HEK293 (cell line): ENCODE data around the gene MKX.

Experiments
- CTCF ChIA-PET: fragments of 350-600 bp; formaldehyde crosslinking; extraction: SDS; loops from one replicate; lab custom pipeline; 2021; ENCODE audit warnings: antibody characterized with exemption; lab: Yijun Ruan, JAX
- POLR2A ChIA-PET: fragments of 300-600 bp; formaldehyde crosslinking; extraction: SDS; loops from one replicate; lab custom pipeline; 2020; ENCODE audit warnings: antibody characterized with exemption, inconsistent platforms; lab: Yijun Ruan, JAX
- H3K27ac ChIP-seq: fragments of 200-500 bp; sonication (Bioruptor generic); 2 replicates; pipeline ENCODE4 v1.5.1; 2014; ENCODE audit warnings: low read depth, low read length, control low read depth, inconsistent platforms; ENCODE audit errors: extremely low read depth
- H3K36me3 ChIP-seq, 2 experiments: fragments of 200-500 bp in 1 of 2; sonication (Bioruptor generic) in 1 of 2; 1 replicate in 1 of 2; 2 replicates in 1 of 2; pipeline ENCODE4 v1.5.1; 2014 to 2017; ENCODE audit warnings: inconsistent platforms in 2 of 2, low read length in 2 of 2; ENCODE audit not compliant: control insufficient read depth in 2 of 2, insufficient read depth in 1 of 2
- H3K4me1 ChIP-seq: fragments of 200-500 bp; sonication (Bioruptor generic); 2 replicates; pipeline ENCODE4 v1.5.1; 2014; ENCODE audit warnings: mild to moderate bottlenecking, low read length, inconsistent platforms; ENCODE audit not compliant: control insufficient read depth, insufficient read depth
- H3K4me3 ChIP-seq: 2 replicates; pipeline ENCODE4 v1.5.1; 2011; ENCODE audit warnings: low read depth, mild to moderate bottlenecking, control low read depth, low read length, moderate library complexity
- H3K9me3 ChIP-seq: fragments of 200-500 bp; sonication (Bioruptor generic); 2 replicates; pipeline ENCODE4 v1.5.1; 2014; ENCODE audit warnings: low read depth, low read length, inconsistent platforms; ENCODE audit not compliant: control insufficient read depth, insufficient read depth
- ATF2 ChIP-seq: fragments of 450-650 bp; formaldehyde crosslinking; IDR thresholded peaks from 2 replicates; pipeline ENCODE4 v1.5.1; 2016; ENCODE audit warnings: missing biosample characterization, missing genetic modification characterization, low read depth
- ELK4 ChIP-seq: IDR thresholded peaks from 2 replicates; pipeline ENCODE4 v1.6.1; 2011; ENCODE audit warnings: mild to moderate bottlenecking, low read depth, low read length, borderline replicate concordance
- HOXD13 ChIP-seq: sonication (generic); formaldehyde crosslinking; IDR thresholded peaks from 2 replicates; pipeline ENCODE4 v1.8.0; 2022; ENCODE audit warnings: missing genetic modification reagents, borderline replicate concordance
- KLF16 ChIP-seq: fragments of 450-650 bp; formaldehyde crosslinking; IDR thresholded peaks from 2 replicates; pipeline ENCODE4 v1.5.1; 2017; ENCODE audit warnings: missing biosample characterization, missing genetic modification characterization
- KLF8 ChIP-seq: fragments of 450-650 bp; formaldehyde crosslinking; IDR thresholded peaks from 2 replicates; pipeline ENCODE4 v1.5.1; 2016; ENCODE audit warnings: missing biosample characterization, missing genetic modification characterization
- ZBTB1 ChIP-seq: fragments of 450-650 bp; formaldehyde crosslinking; IDR thresholded peaks from 2 replicates; pipeline ENCODE4 v1.5.1; 2016; ENCODE audit warnings: missing biosample characterization, missing genetic modification characterization
- ZBTB10 ChIP-seq: fragments of 450-650 bp; formaldehyde crosslinking; IDR thresholded peaks from 2 replicates; pipeline ENCODE4 v1.5.1; 2016; ENCODE audit warnings: missing biosample characterization, missing genetic modification characterization
- ZBTB48 ChIP-seq: fragments of 450-650 bp; formaldehyde crosslinking; IDR thresholded peaks from 2 replicates; pipeline ENCODE4 v1.5.1; 2016; ENCODE audit warnings: missing biosample characterization, missing genetic modification characterization
- ZFHX2 ChIP-seq: fragments of 450-650 bp; formaldehyde crosslinking; conservative IDR thresholded peaks from 2 replicates; pipeline ENCODE4 v1.5.1; 2016; ENCODE audit warnings: missing biosample characterization, missing genetic modification characterization
- ZFP41 ChIP-seq: fragments of 450-650 bp; formaldehyde crosslinking; IDR thresholded peaks from 2 replicates; pipeline ENCODE4 v1.5.1; 2016; ENCODE audit warnings: missing biosample characterization, missing genetic modification characterization, borderline replicate concordance
- ZNF138 ChIP-seq: fragments of 450-650 bp; formaldehyde crosslinking; IDR thresholded peaks from 2 replicates; pipeline ENCODE4 v1.5.1; 2016; ENCODE audit warnings: missing biosample characterization, missing genetic modification characterization, borderline replicate concordance
- ZNF221 ChIP-seq: fragments of 450-650 bp; formaldehyde crosslinking; IDR thresholded peaks from 2 replicates; pipeline ENCODE4 v1.5.1; 2017; ENCODE audit warnings: missing biosample characterization, missing genetic modification characterization, borderline replicate concordance
- ZNF292 ChIP-seq: fragments of 450-650 bp; formaldehyde crosslinking; IDR thresholded peaks from 2 replicates; pipeline ENCODE4 v1.5.1; 2016; ENCODE audit warnings: low read depth, missing biosample characterization, missing genetic modification characterization, borderline replicate concordance
- ZNF366 ChIP-seq: fragments of 450-650 bp; formaldehyde crosslinking; conservative IDR thresholded peaks from 2 replicates; pipeline ENCODE4 v1.5.1; 2016; ENCODE audit warnings: missing biosample characterization, missing genetic modification characterization
- ZNF426 ChIP-seq: fragments of 450-650 bp; formaldehyde crosslinking; IDR thresholded peaks from 2 replicates; pipeline ENCODE4 v1.5.1; 2017; ENCODE audit warnings: missing biosample characterization, missing genetic modification characterization, mild to moderate bottlenecking, inconsistent platforms, moderate library complexity
- ZNF514 ChIP-seq: fragments of 450-650 bp; formaldehyde crosslinking; IDR thresholded peaks from 2 replicates; pipeline ENCODE4 v1.5.1; 2016; ENCODE audit warnings: missing biosample characterization, missing genetic modification characterization
- ZNF521 ChIP-seq: fragments of 450-650 bp; formaldehyde crosslinking; IDR thresholded peaks from 2 replicates; pipeline ENCODE4 v1.5.1; 2017; ENCODE audit warnings: missing biosample characterization, mild to moderate bottlenecking, missing genetic modification characterization
- ZNF561 ChIP-seq: fragments of 450-650 bp; IDR thresholded peaks from 2 replicates; pipeline ENCODE4 v1.5.1; 2018; ENCODE audit warnings: missing biosample characterization, missing genetic modification characterization, borderline replicate concordance
- ZNF654 ChIP-seq: fragments of 450-650 bp; formaldehyde crosslinking; IDR thresholded peaks from 2 replicates; pipeline ENCODE4 v1.5.1; 2016; ENCODE audit warnings: low read depth, missing biosample characterization, missing genetic modification characterization
- ZNF677 ChIP-seq: fragments of 450-650 bp; IDR thresholded peaks from 2 replicates; pipeline ENCODE4 v1.5.0; 2018; ENCODE audit warnings: missing biosample characterization, mild to moderate bottlenecking, missing genetic modification characterization, moderate library complexity
- ZNF776 ChIP-seq: fragments of 450-650 bp; formaldehyde crosslinking; IDR thresholded peaks from 2 replicates; pipeline ENCODE4 v1.5.0; 2017; ENCODE audit warnings: missing biosample characterization, missing genetic modification characterization, borderline replicate concordance
- ZSCAN23 ChIP-seq: fragments of 450-650 bp; formaldehyde crosslinking; IDR thresholded peaks from 2 replicates; pipeline ENCODE4 v1.5.1; 2016; ENCODE audit warnings: missing biosample characterization, missing genetic modification characterization
- TF ChIP-seq, protein P1 (sequence below): fragments of 450-650 bp; formaldehyde crosslinking; optimal IDR thresholded peaks from 2 replicates; pipeline ENCODE3; 2016; ENCODE audit warnings: missing biosample characterization, mild to moderate bottlenecking, missing genetic modification characterization
- TF ChIP-seq, protein P2 (sequence below): fragments of 450-650 bp; formaldehyde crosslinking; IDR thresholded peaks from 2 replicates; pipeline ENCODE4 v1.5.1; 2016; ENCODE audit warnings: missing biosample characterization, missing genetic modification characterization

Gene MKX

GRCh38 chr10:27638071-27638750 lies 107.4 kb downstream of the MKX start:
- H3K27ac ChIP-seq = no peak overlapping the region
- TF ChIP-seq ATF2 (tag by site-specific recombination) (no peak), ZNF292 (tag by site-specific recombination) (no peak), ZBTB48 (tag by site-specific recombination) (no peak), ZNF654 (tag by site-specific recombination) (no peak), ZFHX2 (tag by site-specific recombination) (no peak), ZNF514 (tag by site-specific recombination) (no peak), ZNF138 (tag by site-specific recombination) (no peak), ZNF366 (no peak)
- TF ChIP-seq, protein P1, sequence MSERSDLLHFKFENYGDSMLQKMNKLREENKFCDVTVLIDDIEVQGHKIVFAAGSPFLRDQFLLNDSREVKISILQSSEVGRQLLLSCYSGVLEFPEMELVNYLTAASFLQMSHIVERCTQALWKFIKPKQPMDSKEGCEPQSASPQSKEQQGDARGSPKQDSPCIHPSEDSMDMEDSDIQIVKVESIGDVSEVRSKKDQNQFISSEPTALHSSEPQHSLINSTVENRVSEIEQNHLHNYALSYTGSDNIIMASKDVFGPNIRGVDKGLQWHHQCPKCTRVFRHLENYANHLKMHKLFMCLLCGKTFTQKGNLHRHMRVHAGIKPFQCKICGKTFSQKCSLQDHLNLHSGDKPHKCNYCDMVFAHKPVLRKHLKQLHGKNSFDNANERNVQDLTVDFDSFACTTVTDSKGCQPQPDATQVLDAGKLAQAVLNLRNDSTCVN (tag by site-specific recombination) = no peak
- CTCF ChIA-PET = interaction anchor here (0.6 kb wide), 1 partner anchor 771 kb away, joined by 3 read pairs; no protein-coding TSS in a partner anchor
- no peaks in the 10 kb centered on the region for H3K9me3 ChIP-seq
- H3K4me1 ChIP-seq = no peaks in the 10 kb centered on the region
- no peak overlapping the region for H3K4me3 ChIP-seq
- POLR2A ChIA-PET = no interaction called here
- H3K36me3 ChIP-seq = no peaks in the 10 kb centered on the region

DNA sequence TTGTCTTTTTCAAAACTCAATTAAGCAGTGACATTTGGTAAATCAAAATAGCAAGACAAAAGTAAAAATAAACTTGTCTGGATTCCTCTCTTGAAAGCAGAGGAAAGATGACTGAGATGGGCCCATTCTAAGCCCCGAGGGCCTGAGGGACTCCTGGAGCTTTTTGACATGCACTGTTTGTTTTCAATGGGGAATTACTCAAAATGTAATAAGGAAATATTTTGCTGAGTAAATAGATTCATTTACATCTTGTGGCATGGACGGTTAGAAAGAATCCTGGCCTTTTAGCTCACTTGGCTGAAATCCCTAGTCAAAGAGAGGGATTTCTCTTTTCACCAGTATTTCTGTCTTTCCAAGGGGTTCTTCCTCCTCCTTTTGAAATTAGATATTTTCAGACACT lies 108.0 kb downstream of the MKX start:
- POLR2A ChIA-PET = no interaction called here

More for the DNA sequence above, 108.0 kb downstream of the MKX start:
- H3K36me3 ChIP-seq = no peaks in the 10 kb centered on the region
- no peak overlapping the region for H3K27ac ChIP-seq
- TF ChIP-seq ZBTB10 (tag by site-specific recombination) (no peak), ZFP41 (tag by site-specific recombination) (no peak), ELK4 (no peak), ZSCAN23 (tag by site-specific recombination) (no peak), ZNF221 (tag by site-specific recombination) (no peak), ZNF426 (tag by site-specific recombination) (no peak), ZNF514 (tag by site-specific recombination) (no peak), ZNF521 (tag by site-specific recombination) (no peak), ZNF677 (tag by site-specific recombination) (no peak), HOXD13 (CRISPR knock-in tag) (no peak), ZBTB1 (tag by site-specific recombination) (no peak), KLF8 (tag by site-specific recombination) (no peak), ZNF561 (tag by site-specific recombination) (no peak), ZNF776 (tag by site-specific recombination) (no peak), KLF16 (tag by site-specific recombination) (no peak)
- TF ChIP-seq, protein P1 (tag by site-specific recombination) = no peak
- TF ChIP-seq, protein P2, sequence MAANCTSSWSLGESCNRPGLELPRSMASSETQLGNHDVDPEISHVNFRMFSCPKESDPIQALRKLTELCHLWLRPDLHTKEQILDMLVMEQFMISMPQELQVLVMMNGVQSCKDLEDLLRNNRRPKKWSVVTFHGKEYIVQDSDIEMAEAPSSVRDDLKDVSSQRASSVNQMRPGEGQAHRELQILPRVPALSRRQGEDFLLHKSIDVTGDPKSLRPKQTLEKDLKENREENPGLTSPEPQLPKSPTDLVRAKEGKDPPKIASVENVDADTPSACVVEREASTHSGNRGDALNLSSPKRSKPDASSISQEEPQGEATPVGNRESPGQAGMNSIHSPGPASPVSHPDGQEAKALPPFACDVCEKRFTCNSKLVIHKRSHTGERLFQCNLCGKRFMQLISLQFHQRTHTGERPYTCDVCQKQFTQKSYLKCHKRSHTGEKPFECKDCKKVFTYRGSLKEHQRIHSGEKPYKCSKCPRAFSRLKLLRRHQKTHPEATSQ (tag by site-specific recombination) = no peak
- TF ChIP-seq, all 188 proteins: peak for 0
- no peak overlapping the region for H3K4me3 ChIP-seq
- no peaks in the 10 kb centered on the region for H3K4me1 ChIP-seq
- H3K9me3 ChIP-seq = no peaks in the 10 kb centered on the region
- CTCF ChIA-PET = interaction anchor here (0.6 kb wide), 2 partner anchors 772 to 1077 kb away, joined by 3 read pairs; no protein-coding TSS in a partner anchor
